Osteoblast (primary cell): ENCODE results near the gene SUPT20H. TPM values are rescaled to one million over a fixed set of nuclear protein-coding genes. Genes with fewer than 3 reads are reported as not detected.

Experiments used
- DNase-seq: peaks from one replicate; pipeline ENCODE4 v3.0.0; 2011; ENCODE audit warnings: low spot score, mixed read lengths; ENCODE audit not compliant: insufficient read length; ENCODE audit errors: missing footprints
- H2AFZ ChIP-seq: 2 replicates; pipeline ENCODE4 v1.6.0; 2011; ENCODE audit warnings: mild to moderate bottlenecking, low read length
- H3K27ac ChIP-seq: 2 replicates; pipeline ENCODE4 v1.5.1; 2011; ENCODE audit warnings: mild to moderate bottlenecking, low read depth, low read length, moderate library complexity
- H3K27me3 ChIP-seq: 2 replicates; pipeline ENCODE4 v1.6.0; 2012; ENCODE audit warnings: mild to moderate bottlenecking, control low read depth, inconsistent platforms, low read length, moderate library complexity; ENCODE audit not compliant: insufficient read depth
- H3K36me3 ChIP-seq: 2 replicates; pipeline ENCODE4 v1.5.1; 2011; ENCODE audit warnings: mild to moderate bottlenecking, low read length, control low read depth, moderate library complexity; ENCODE audit not compliant: insufficient read depth
- H3K4me1 ChIP-seq: 2 replicates; pipeline ENCODE4 v1.5.1; 2011; ENCODE audit warnings: mild to moderate bottlenecking, low read length, control low read depth, moderate library complexity; ENCODE audit not compliant: insufficient read depth
- H3K4me2 ChIP-seq: 2 replicates; pipeline ENCODE4 v1.6.0; 2011; ENCODE audit warnings: mild to moderate bottlenecking, low read length; ENCODE audit not compliant: insufficient read depth
- H3K4me3 ChIP-seq: fragments of 200-600 bp; sonication (generic); 3 replicates; pipeline ENCODE4 v1.5.1; 2012; ENCODE audit warnings: mild to moderate bottlenecking, low read length, inconsistent platforms; ENCODE audit not compliant: insufficient read depth
- H3K79me2 ChIP-seq: 2 replicates; pipeline ENCODE4 v1.6.0; 2012; ENCODE audit warnings: mild to moderate bottlenecking, low read length, control low read depth, inconsistent platforms; ENCODE audit not compliant: insufficient read depth
- H3K9me3 ChIP-seq: 2 replicates; pipeline ENCODE4 v1.5.1; 2011; ENCODE audit warnings: low read depth, low read length, control low read depth
- H4K20me1 ChIP-seq: 2 replicates; pipeline ENCODE4 v1.6.0; 2012; ENCODE audit warnings: mild to moderate bottlenecking, low read length, control low read depth; ENCODE audit not compliant: insufficient read depth
- CTCF ChIP-seq: IDR thresholded peaks from 2 replicates; pipeline ENCODE4 v1.5.1; 2011; ENCODE audit warnings: mild to moderate bottlenecking, low read depth, low read length, moderate library complexity; ENCODE audit errors: extremely low read depth
- total RNA-seq: library from RNA; depleted of rRNA; stranded (reverse); fragments of >200 nt; gene quantifications from 2 replicates; pipeline ENCODE4 v1.2.3, GENCODE V29; 2012

SUPT20H gene
- total RNA-seq, 1 donor: 53.6 TPM

DNA sequence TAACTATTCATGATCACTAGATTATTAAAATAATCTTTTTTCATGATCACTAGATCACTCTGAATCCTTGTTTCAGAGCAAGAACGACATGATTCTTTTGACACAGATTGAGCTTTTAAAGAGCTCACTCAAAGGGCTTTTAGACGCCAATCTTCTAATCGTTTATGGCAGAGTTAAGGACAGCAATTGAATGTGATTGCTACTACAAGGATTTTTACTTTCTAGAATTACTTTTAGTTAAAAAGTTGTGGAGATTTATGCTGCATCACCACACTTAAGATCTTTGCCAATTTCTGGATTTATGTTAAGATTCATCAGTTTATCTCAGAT lies 57.6 kb downstream of the SUPT20H start:
- no peak for TF ChIP-seq CTCF
- H3K27me3 ChIP-seq: no peaks in the 10 kb centered on the region
- H4K20me1 ChIP-seq: no peaks in the 10 kb centered on the region
- peak overlapping the region; percentile 4 for H2AFZ ChIP-seq
- no peak for DNase-seq
- peak overlapping the region; percentile 94 for H3K4me3 ChIP-seq
- H3K9me3 ChIP-seq: no peaks in the 10 kb centered on the region
- H3K4me2 ChIP-seq: peak overlapping the region; percentile 93
- no peak overlapping the region for H3K27ac ChIP-seq
- peaks cover 28% of the 10 kb centered on the region for H3K36me3 ChIP-seq
- H3K79me2 ChIP-seq: peaks cover 31% of the 10 kb centered on the region
- H3K4me1 ChIP-seq: peaks cover 22% of the 10 kb centered on the region

- Histone ChIP-seq H3K27ac (peak within 1 kb of the TSS; percentile 98), H2AFZ (peak within 1 kb of the TSS; percentile 81), H4K20me1 (no peaks in the 10 kb centered on the region), H3K4me1 (peaks cover 22% of the 10 kb centered on the region), H3K36me3 (peaks cover 15% of the 10 kb centered on the region), H3K4me3 (peak within 1 kb of the TSS; percentile 94), H3K4me2 (peak within 1 kb of the TSS; percentile 93), H3K79me2 (peaks cover 56% of the 10 kb centered on the region), H3K9me3 (no peaks in the 10 kb centered on the region), H3K27me3 (no peaks in the 10 kb centered on the region)
- TF ChIP-seq CTCF: peak; percentile 86
- peak; percentile 92 for DNase-seq
These were observed 60.3 kb downstream of the SUPT20H start, which contains the start of gene ALG5 for GRCh38 chr13:36999054-36999714. ALG5 (minus strand) TSS chr13:36999340; CDS start chr13:36999300, 40 bp downstream.

DNA sequence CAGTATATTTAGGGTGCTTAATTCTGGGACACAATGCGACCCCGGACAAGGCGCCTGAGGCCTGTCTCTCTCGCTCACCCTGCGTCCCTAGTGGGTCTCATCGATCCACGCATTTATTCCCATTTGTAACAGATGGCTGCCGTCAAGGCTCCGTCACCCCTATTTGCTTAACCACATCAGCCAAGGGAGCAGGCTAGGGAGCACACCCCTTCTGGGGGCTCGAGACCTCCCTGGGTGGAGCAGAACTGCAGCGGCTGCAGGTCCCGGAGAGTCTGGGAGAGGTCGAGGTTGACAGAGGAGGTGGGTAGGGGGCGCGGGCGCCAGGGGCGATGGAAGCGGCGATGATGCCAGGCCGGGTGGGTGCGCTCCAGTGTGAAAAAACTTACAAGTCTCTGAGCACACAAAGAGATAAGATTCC lies 60.9 kb downstream of the SUPT20H start:
- DNase-seq: peak; percentile 34
- peak overlapping the region; percentile 93 for H3K4me2 ChIP-seq
- peaks cover 19% of the 10 kb centered on the region for H3K36me3 ChIP-seq
- H3K27ac ChIP-seq: peak overlapping the region; percentile 84
- no peaks in the 10 kb centered on the region for H3K27me3 ChIP-seq
- H3K4me1 ChIP-seq: peaks cover 22% of the 10 kb centered on the region
- no peaks in the 10 kb centered on the region for H3K9me3 ChIP-seq
- peak overlapping the region; percentile 94 for H3K4me3 ChIP-seq
- peaks cover 61% of the 10 kb centered on the region for H3K79me2 ChIP-seq
- TF ChIP-seq CTCF: no peak
- H4K20me1 ChIP-seq: no peaks in the 10 kb centered on the region
- peak overlapping the region; percentile 64 for H2AFZ ChIP-seq

GRCh38 chr13:36997716-36998427 lies 61.6 kb downstream of the SUPT20H start:
- Histone ChIP-seq H4K20me1 (no peaks in the 10 kb centered on the region), H3K27me3 (no peaks in the 10 kb centered on the region), H3K36me3 (peaks cover 20% of the 10 kb centered on the region), H3K79me2 (peaks cover 64% of the 10 kb centered on the region), H3K4me1 (peaks cover 22% of the 10 kb centered on the region), H3K27ac (peak overlapping the region; percentile 84), H2AFZ (peak overlapping the region; percentile 64), H3K9me3 (no peaks in the 10 kb centered on the region), H3K4me3 (peak overlapping the region; percentile 94), H3K4me2 (peak overlapping the region; percentile 93)
- DNase-seq: peak; percentile 67
- no peak for TF ChIP-seq CTCF
